HCEC 1CT (cell line): ENCODE measurements around the gene TRIO.
A peak's percentile ranks its signal among the peaks of the same experiment; 100 is the strongest.

Experiments
- DNase-seq: peaks from one replicate; pipeline ENCODE4 v3.0.0-alpha.2; 2017

TRIO gene

DNA sequence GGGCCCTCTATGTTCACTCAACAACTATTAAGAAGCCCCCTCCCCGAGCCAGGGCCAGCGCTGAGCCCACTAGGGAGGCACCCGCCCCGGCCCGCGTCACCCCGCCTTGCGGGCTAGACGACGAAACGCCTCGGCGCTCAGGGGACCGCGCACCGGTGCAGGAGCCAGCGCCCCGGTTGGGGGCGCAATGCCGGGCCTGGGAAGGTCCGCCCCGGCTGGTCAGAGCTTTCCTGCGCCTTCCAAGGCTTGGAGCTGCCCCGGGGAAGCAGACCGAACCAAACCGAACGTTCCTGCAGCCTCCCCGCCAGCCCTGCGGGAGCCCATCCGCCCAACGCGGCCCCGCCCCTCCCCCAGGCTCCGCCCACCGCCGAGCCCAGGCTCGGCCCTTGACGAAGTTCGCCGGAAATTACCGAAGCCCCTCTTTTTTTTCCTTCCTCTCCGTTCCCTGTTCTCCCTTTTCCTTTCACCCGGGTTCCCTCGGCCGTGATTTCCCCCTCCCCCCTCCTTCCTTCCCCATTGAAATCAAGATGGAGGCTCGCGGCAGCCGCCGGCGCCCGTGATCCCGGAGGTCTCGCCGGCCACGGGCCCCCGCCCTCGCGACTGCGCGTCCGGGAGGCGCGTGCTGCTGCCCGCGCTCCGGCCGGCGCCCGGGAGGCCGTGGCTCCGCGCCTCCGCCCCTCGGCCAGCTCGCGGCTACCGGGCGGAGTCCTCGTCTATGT is at the start of gene TRIO:
Gene TRIO, plus strand, starts transcription at position 516 of the 719 bp plus-strand sequence. CDS start 384 bp downstream, outside the sequence.
- peak; percentile 87 for DNase-seq

DNA sequence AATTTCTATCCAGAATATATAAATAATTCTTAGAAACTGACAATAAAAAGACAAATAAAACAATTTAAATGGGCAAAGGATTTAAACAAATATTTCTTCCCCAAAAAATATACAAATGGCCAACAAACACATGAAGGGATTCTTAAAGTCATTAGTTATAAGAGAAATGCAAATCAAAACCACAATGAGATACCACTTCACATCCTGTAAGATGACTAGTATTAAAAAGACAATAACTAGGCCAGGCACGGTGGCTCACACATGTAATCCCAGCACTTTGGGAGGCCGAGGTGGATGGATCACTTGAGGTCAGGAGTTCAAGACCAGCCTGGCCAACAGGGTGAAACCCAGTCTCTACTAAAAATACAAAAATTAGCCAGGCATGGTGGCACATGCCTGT is 45.8 kb upstream of the TRIO start:
- peak; percentile 34 for DNase-seq

DNA sequence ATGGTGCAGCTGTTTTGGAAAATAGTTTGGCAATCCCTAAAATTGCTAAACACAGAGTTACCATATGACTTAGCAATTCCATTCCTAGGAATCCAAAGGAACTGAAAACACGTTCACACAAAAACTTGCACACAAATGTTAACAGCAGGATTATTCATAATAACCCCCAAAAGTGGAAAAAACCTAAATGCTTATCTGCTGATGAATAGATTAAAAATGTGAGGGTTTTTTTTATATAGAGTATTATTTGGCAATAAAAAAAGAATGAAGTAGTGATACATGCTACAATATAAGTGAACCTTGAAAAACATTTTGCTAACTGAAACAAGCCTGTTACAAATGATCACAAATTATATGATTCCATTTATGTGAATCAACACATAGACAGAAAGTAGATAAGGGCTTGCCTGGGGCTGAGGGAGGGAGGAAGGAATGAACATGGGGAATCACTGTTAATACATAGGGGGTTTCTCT is 45.1 kb upstream of the TRIO start:
- peak; percentile 92 for DNase-seq

DNA sequence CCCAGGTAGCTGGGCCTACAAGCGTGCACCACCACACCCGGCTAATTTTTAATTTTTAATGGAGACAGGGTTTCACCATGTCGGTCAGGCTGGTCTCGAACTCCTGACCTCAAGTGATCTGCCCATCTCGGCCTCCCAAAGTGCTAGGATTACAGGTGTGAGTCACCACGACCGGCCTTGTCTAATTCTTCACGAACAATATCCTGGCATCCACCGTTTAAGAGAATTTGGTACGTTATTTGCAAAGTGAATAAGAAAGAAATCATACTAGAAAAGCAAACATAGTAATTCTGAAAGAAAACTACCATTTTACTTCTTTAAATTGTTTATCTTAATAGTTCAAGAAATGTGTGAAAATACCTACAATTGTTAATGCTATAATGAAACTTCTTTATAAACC is 42.9 kb upstream of the TRIO start:
- DNase-seq: no peak

DNA sequence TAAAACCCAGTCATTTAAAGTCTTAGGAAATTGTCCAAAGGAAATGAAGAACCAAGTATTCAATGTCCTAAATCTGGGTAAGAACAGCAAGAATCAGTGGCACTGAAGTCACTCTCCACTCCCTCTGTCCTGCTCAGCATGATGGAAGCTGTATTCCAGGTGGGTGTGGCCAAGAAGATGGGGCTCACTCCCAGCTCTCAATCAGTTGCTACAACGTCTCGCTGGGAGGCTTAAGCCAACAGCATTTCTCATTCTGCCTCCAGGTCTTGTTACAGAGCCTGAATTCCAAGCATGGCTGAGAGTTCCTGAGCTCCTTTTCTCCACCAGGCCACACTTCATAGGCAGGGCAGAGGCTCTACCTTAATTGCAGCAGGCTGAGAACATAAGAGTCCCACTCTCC is 41.2 kb upstream of the TRIO start:
- no peak for DNase-seq

DNA sequence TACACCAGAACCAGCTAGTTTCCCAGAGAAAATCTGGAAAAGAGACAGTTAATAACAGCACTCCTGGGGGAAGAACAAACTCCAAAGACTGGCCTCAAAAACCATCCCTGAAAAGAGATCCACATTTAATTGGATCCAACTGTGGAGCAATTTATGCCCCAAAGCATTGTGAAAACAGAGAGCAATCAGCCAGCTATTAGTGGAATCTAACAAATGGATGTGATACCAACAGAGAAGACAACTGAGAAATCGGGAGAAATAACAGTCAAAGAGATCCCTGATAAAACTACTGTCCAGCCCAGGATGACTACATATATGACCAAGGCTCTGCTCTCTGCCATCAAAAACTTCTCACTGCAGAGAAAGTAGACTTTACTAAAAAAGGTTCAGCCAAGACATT is 40.5 kb upstream of the TRIO start:
- DNase-seq: no peak

DNA sequence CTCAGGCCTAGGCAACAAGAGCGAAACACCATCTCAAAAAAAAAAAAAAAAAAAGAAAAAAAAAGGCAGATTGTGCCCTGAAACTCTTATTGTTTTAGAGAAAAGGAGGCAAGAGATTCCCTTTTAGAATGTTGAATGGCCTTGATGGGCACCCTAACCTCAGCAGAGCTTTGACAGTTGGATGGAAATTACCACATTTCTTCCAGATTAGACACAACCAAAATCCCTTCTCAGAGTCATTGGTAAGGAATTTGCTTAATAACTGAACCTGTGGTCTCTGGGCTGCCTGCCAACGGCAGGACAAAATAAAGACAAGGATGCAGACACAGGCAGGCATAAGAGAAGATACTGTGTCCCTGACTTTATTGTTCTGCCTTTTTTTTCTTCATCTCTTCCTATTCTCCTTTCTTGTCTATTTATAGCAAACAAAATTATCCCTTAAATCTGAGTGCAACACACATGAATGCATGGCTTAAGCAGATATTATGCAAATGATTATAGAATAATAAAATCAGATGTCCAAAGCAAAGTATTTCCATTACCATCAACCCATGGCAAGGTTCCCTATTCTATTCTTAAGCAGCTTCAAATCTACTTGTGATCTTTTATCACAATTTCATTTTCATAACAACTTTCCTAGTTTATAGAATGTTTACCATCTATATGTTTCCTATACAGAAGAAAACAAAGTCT is 37.3 kb upstream of the TRIO start:
- DNase-seq: peak; percentile 91

DNA sequence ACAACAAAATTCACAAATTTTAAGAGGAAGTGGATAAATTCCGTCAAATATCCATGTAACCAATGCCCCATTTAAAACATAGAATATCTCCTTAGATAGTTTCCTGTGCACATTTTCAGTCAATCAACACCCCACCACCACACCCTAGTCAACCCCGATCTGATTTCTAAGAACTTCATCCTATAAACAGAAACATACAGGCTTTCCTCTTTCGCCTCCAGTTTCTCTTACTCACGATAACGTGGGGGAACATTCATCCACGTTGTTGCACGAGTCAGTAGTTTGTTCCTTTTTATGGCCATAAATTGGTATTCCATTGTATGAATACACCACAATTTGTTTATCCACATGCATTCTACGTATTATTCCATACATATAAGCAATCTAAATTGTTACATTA is 35.6 kb upstream of the TRIO start:
- DNase-seq: peak; percentile 64

DNA sequence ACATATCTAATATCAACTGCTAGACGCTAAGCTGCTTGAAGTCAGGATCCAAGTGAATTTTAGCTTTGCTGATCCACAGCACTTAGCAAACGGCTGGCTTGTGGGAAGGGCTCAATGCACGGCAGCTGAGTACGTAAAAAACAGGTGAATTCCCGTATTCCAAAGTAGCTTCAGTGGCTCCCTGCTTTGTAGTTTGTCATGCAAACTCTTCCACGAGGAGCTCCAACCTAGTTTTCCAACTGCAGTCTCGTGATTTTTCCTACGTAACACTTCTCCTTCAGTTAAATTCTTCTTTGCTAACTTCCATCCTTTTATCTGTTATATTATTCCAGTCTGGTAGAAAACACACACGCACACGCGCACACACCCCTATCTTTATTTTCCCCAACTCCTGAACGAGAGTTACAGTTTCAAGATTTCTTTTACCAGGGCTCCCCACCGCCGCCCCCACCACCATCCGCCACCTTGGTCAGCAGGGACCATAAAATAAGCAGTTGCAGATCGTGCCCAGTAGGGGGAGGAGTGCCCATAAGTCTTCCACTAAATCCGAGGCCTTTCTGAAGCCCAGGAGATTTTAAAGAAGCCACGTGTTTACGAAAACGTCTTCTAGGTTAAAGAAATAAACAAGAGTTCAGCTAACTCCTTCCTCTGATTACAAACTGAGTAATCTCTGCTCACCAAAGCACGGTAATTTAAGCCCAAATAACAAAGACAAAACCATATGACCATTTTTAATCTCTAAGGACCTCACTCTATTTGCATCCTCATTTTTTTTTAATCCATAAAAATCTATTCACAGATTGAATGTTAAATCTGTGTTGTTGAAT is 34.8 kb upstream of the TRIO start:
- DNase-seq: peak; percentile 95

DNA sequence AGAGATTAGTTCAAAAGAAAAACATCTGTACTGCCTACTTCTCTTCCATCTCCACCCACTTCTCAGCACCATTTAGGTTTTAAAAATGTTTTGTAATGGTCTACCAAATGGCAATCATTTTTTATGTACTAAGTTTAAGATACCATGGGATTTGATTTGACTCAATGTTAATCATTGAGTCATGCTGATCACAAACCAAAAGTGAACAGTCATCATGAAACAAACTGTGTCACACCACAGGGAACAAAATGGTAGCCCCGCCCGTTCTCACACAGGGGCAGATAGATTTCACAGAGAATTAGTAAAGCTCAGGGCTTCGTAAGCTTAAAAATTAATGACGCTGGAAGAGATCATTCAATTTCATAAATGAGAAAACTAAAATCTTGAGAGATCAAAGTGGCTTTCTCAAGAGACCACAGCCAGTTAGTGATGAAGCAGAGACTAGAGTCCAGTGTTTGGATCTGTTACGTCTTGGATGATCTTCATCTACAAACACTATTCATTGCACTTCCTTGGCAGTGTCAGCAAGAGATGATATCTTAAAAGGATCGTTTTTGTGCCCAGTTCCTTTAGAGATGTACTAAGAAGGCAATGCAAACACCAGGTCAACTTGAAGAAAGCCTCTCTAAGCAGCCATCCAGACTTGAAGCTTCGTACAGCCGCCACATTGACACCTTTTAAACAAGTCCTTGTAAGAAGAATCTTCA is 33.9 kb upstream of the TRIO start:
- DNase-seq: peak; percentile 90

DNA sequence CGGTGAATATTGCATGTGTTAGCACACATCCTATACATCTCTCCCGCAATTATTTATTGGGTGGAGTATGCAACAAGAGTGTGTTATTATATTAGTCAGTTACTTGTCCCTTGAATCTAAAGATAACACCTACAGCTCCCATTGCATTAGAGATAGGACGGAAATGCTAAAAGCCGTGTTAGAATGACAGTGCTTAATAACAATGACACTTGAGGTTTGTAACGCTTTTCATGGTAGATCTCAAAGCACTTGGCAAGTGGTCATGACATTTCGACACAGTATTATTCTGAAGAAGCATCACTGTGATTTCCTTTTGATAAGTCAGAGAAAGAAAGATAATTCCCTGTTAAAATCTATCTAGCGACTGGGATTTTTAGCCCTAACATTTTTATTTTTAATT is 33.4 kb upstream of the TRIO start:
- peak; percentile 11 for DNase-seq

DNA sequence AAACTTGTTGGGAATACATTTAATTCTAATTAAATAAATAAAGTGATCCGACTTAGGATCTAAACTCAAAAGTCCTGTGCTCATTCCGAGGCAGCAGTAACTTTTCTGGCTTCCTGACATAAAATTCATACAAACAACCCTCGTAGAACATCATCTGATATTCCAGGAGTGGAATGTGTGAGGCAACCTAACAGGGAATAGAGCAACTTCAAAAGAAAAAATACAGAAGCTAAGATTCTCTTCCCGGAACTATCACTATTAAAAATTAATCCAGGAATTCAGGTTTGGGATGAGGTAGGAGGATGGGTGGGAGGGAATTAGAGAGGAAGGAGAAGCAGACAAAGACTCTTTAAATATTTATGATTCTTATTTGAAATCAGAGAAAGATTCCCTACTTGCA is 32.9 kb upstream of the TRIO start:
- peak; percentile 37 for DNase-seq

DNA sequence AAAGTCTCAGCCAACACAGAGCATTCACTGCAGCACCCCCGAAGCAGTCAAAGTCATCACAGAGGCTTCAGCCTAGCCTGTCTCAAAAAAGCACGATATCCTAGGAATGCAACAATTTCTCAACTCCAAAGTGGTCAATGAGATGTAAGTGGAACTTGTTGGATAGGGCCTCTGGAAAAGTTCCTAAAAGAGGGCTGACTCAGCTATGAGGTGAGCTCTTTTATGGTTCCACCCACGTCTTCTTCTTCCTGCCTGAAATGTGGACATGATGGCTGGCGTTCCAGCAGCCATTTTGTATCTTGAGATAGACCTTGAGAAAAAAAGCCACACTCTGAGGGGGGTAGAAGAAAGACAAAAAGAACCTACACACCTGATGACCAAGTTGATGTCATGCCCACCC is 32.5 kb upstream of the TRIO start:
- peak; percentile 93 for DNase-seq

DNA sequence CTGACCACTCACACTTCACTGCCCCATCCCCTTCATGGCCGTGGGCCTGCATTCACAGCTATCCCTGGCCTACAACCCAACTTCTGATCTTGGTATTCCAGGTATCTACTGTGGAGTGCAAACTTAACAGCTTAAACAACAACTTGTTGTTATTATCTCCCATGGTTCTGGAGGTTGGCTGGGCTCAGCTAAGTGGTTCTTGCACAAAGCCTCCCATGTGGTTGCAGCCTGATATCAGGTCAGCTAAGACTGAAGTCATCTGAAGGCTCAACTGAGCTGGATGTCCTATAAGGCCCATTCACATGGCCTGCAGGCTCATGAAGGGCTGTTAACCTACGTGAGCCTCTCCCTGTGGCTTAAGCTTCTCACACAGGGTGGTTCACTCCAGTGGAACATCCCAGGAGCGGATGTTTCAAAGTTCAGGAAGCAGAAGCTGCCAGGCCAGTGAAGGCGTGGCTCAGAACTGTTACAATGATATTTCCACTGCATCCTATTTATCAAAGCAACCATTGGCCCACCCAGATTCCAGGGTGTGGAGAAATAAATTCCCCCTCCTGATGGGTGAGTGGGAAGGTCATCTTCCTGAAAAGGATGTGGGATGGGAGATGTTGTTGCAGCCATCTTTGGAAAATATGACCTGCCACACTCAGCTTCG is 30.0 kb upstream of the TRIO start:
- DNase-seq: no peak

DNA sequence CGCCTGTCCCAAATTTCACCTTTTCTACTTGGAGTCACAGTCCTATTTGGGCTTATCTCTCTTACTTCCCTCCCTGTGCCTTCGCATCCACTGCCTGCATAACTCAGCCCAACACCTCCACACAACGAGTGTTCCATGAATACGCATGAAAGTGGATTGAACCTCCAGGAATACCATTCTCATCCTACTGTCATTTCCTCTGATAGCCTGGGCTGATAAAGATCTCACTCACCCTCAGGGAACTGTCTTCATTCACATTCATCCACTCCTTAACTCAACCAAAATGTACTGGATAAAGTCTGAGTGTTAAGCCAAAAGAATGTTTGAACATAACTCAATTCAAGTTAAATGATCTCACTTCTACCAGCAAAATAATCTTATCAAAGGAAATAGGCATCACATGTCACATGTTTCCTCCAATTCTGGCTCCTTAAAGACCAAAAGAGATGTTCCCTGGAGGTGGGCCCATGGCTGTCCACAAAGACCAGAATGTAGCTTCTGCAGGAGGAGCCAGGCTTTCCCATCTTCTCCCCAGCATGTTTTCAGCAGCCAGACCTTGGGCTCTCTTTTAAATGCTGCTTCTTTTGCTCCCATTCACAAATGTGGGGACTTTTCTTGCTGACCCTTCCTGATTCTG is 28.4 kb upstream of the TRIO start:
- DNase-seq: no peak

DNA sequence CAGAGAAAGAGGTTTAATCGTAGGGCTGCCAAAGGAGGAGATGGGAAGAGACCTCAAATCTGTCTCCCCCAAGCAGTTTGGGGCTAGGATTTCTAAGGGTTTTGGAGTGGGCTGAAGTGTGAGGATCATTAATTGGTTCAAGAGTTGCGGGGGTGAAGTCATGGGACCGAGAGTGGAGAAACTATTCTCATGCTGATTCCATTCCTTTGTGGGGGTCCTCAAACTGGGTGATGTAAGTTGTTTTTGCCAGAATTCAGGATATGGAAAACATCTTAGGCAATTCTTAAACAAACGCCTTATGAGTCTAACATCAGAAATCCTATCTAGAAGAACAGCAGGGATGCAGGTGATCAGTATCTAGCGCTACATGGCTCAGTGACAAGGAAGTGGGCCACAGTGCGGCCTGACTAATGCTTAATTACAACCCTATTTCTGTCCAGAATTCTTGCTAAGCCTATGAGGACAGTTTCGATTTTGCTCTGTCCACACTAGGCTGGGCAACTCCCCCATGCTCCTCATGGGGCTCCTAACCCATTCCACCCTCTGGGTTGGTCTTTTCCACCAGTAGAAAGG is 27.7 kb upstream of the TRIO start:
- DNase-seq: no peak

DNA sequence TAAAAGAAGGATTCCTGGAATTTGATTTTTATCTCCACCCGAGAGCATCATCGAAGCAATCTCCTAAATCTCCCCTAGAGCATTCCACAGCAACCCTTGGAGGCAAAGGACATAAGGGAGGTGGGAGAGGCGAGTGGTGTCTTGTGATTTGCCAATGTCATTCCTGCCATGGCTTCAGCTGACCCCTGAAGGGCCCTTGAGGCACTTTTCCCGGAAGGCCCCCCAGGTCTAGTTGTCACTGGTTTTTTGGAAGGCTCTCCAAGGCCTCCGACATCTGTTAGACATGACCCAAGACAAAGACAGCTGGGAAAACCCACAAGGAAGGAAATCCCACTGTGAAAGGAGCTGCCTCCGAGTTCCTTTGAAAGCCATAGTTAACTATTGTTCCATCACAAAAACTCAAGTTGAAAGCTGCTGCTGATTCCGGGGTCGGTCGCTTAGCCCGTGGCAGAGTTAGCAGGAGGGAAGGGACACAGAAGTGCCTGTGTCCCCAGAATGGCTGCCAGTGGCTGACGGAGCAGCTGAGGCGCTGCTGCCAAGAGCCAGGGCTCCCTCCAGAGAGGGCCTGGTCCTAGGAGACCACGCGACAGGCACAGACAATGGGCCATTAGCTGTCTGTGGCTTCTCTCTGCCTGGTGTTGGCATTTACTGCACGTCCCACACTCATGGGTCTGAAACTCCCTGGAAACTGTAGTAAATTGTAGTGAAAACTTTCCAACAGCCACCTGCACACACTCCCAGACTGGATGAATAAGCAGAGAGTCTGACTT is 24.4 kb upstream of the TRIO start:
- no peak for DNase-seq

DNA sequence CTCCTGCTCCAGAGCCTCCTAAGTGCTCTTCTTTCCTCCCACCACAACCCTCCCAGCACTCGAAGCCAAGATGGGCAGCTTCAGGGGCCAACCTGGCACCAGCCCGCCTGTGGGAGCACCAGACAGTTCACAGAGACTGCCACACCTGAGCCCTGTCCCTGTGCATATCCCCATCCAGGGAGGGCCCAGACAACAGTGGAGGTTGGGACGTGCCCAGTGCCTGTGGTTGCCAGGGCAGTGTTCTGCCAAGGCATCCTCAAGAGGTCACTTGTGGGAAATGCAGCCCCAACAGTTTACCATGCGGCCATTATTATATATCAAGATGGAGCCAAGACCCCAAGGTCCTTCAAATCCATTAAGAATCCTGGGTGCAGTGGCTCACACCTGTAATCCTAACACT is 23.0 kb upstream of the TRIO start:
- DNase-seq: no peak

DNA sequence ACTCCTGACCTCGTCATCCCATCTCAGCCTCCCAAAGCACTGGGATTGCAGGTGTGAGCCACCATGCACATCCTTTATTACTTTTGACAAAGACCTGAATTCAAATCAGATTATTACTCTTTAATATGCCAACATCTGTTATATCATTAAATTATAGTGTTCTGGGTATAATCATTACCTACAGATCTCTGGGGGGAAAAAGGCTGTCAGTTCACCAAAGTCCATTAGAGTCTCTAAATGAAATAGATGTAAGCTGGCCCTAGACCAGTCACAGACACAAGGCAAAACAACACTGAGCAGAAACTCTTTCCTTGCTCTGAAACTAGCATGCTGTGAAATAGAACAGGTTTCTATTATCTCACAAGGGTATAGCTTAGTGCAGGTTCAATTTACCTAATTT is 21.6 kb upstream of the TRIO start:
- no peak for DNase-seq

DNA sequence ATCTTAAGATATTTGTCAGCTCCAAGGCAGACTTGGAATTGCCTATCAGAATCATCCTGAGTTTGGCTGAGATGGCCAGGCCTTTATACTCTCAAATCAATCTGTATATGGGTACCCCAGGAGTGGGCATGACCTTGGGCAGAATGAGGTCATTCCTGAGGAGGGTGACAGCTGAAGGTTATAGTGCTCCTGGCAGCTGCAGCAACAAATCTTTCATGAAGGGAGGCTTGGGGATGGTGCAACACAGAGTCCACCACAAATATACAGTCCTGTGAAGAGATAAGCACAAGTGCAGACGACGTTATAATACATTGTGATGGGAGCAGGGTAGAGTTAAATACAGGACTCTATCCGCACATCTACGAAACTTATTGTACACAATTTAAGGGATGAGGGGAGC is 21.1 kb upstream of the TRIO start:
- DNase-seq: no peak

DNA sequence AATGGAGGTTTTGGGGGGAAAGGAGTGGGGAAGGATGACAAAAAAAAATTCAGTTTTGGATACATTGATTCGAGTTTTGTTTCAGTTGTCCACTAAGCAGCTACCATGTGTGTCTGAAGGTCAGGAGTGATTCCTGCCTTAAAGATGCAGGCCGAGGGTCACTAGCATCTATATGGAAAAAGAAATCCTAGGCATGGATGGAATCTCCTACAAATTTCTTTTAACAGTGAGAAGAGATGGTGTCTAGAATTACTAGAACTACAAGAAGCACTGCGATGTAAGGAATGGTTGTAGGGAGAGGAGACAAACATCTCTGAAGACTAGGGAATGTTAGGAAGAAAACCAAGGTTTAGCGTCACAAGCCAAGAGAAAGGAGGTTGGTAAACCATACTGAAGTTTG is 19.6 kb upstream of the TRIO start:
- DNase-seq: no peak
